Ammon's horn (tissue), 1 donor: ENCODE data around the gene RERE.

Experiments
- DNase-seq: peaks from one replicate; pipeline ENCODE4 v3.0.0-alpha.2; 2016; ENCODE audit warnings: low spot score

Gene RERE

GRCh38 chr1:8571200-8571984, 246.0 kb downstream of the RERE start:
- DNase-seq = no peak

GRCh38 chr1:8570465-8570864, 247.0 kb downstream of the RERE start:
- DNase-seq = no peak

- DNase-seq = no peak
These were observed 248.2 kb downstream of the RERE start for GRCh38 chr1:8569242-8569641.

- no peak for DNase-seq
These were observed 248.6 kb downstream of the RERE start for GRCh38 chr1:8568837-8569236.

GRCh38 chr1:8567146-8567545, 250.3 kb downstream of the RERE start:
- no peak for DNase-seq

- no peak for DNase-seq
These were observed 251.6 kb downstream of the RERE start for GRCh38 chr1:8565802-8566201.

GRCh38 chr1:8563944-8564537, 253.4 kb downstream of the RERE start:
- no peak for DNase-seq

GRCh38 chr1:8562881-8563865, 254.3 kb downstream of the RERE start:
- no peak for DNase-seq

GRCh38 chr1:8562222-8562621, 255.2 kb downstream of the RERE start:
- DNase-seq = no peak

GRCh38 chr1:8560611-8561544, 256.6 kb downstream of the RERE start:
- DNase-seq = peak; percentile 72

GRCh38 chr1:8560035-8560434, 257.4 kb downstream of the RERE start:
- DNase-seq = no peak

GRCh38 chr1:8555582-8555981, 261.9 kb downstream of the RERE start:
- DNase-seq = no peak

GRCh38 chr1:8554956-8555534, 262.4 kb downstream of the RERE start:
- no peak for DNase-seq

GRCh38 chr1:8552820-8553397, 264.5 kb downstream of the RERE start:
- DNase-seq = peak; percentile 13

- DNase-seq = no peak
These were observed 265.6 kb downstream of the RERE start for GRCh38 chr1:8551613-8552489.

- no peak for DNase-seq
These were observed 266.4 kb downstream of the RERE start for GRCh38 chr1:8551057-8551456.

GRCh38 chr1:8547791-8548190, 269.6 kb downstream of the RERE start:
- DNase-seq = no peak

- DNase-seq = no peak
These were observed 272.4 kb downstream of the RERE start for GRCh38 chr1:8545078-8545477.

- DNase-seq = no peak
These were observed 272.8 kb downstream of the RERE start for GRCh38 chr1:8544644-8545043.

- no peak for DNase-seq
These were observed 273.5 kb downstream of the RERE start for GRCh38 chr1:8543965-8544364.
